HCT116 (cell line): Measurements from ENCODE around the gene DGKG. TPM values are rescaled to one million over a fixed set of nuclear protein-coding genes. Genes with fewer than 3 reads are reported as not detected.

Source experiments
- ATAC-seq: fragments of 200-7000 bp; cut with Tn5 transposase; 2 replicates; pipeline ENCODE4 v1.9.1; 2020; ENCODE audit warnings: mild to moderate bottlenecking, moderate library complexity
- BruUV-seq: library from RNA; stranded (reverse); fragments of 400-500 nt; replicated peaks from 2 replicates; lab custom pipeline; 2021; lab: Mats Ljungman, UMichigan
- CTCF ChIA-PET: fragments of 300-600 bp; sonication (Branson Sonifier 250); formaldehyde crosslinking; loops from one replicate; lab custom pipeline; 2021; ENCODE audit warnings: antibody characterized with exemption; lab: Charles Lee
- POLR2A ChIA-PET: fragments of 300-600, 350-600 bp; sonication (Branson Sonifier 250); formaldehyde crosslinking; loops from one replicate; lab custom pipeline; 2021; ENCODE audit warnings: antibody characterized with exemption; lab: Charles Lee
- RAD21 ChIA-PET, 2 experiments: fragments of 300-600 bp; sonication (Branson Sonifier 250); formaldehyde crosslinking; loops; one replicate each; lab custom pipeline; 2023; ENCODE audit warnings: low total read pairs in 2 of 2; ENCODE audit not compliant: uncharacterized antibody in 2 of 2, unreplicated experiment in 2 of 2, low non-redundant PET in 1 of 2; lab: Charles Lee
- DNase-seq: peaks from one replicate; pipeline ENCODE4 v3.0.0-alpha.2; 2010; ENCODE audit warnings: low read depth, low spot score
- H2AFZ ChIP-seq: fragments of 200-600 bp; shearing (Covaris generic), sonication (generic); 2 replicates; pipeline ENCODE4 v1.6.1; 2017; ENCODE audit warnings: low read depth, mixed run types, mixed read lengths, antibody characterized with exemption, low read length; ENCODE audit not compliant: poor library complexity, severe bottlenecking
- H3K27ac ChIP-seq: 2 replicates; pipeline ENCODE4 v1.5.1; 2012; ENCODE audit warnings: low read depth, low read length
- H3K27me3 ChIP-seq: fragments of 200-600 bp; sonication (generic); 2 replicates; pipeline ENCODE4 v1.6.1; 2016; ENCODE audit warnings: mixed run types, low read length, mixed read lengths; ENCODE audit not compliant: insufficient read depth
- H3K36me3 ChIP-seq, 2 experiments: fragments of 200-500 bp in 1 of 2; fragments of 200-600 bp in 1 of 2; sonication (Bioruptor generic) in 1 of 2; sonication (generic) in 1 of 2; 2 replicates each; pipeline versions ENCODE4 v1.5.1 to v1.6.1; 2014 to 2016; ENCODE audit warnings: low read length in 2 of 2, inconsistent platforms in 1 of 2, mixed read lengths in 1 of 2, mixed run types in 1 of 2; ENCODE audit not compliant: insufficient read depth in 2 of 2, control insufficient read depth in 1 of 2
- H3K4me1 ChIP-seq, 2 experiments: fragments of 200-600 bp in 1 of 2; sonication (generic) in 1 of 2; 2 replicates each; pipeline versions ENCODE4 v1.5.1 to v1.6.1; 2012 to 2017; ENCODE audit warnings: low read length in 2 of 2, inconsistent platforms in 1 of 2, mild to moderate bottlenecking in 1 of 2, mixed read lengths in 1 of 2, mixed run types in 1 of 2, moderate library complexity in 1 of 2; ENCODE audit not compliant: insufficient read depth in 2 of 2, control insufficient read depth in 1 of 2
- H3K4me2 ChIP-seq: fragments of 200-600 bp; sonication (generic); 2 replicates; pipeline ENCODE4 v1.6.1; 2017; ENCODE audit warnings: mixed run types, low read length, mixed read lengths
- H3K4me3 ChIP-seq, 2 experiments: fragments of 200-600 bp in 1 of 2; sonication (generic) in 1 of 2; replicated peaks in 1 of 2; 2 replicates each; pipeline ENCODE4 v1.5.1; 2011 to 2016; ENCODE audit warnings: low read length in 2 of 2, control low read depth in 1 of 2, low read depth in 1 of 2, mild to moderate bottlenecking in 1 of 2, mixed read lengths in 1 of 2, mixed run types in 1 of 2
- H3K79me2 ChIP-seq: fragments of 200-600 bp; sonication (generic); 2 replicates; pipeline ENCODE4 v1.6.1; 2017; ENCODE audit warnings: mild to moderate bottlenecking, mixed run types, low read length, moderate library complexity, mixed read lengths; ENCODE audit not compliant: insufficient read depth
- H3K9ac ChIP-seq: fragments of 200-600 bp; sonication (generic); 2 replicates; pipeline ENCODE4 v1.6.1; 2016; ENCODE audit warnings: low read length, mixed read lengths
- H3K9me2 ChIP-seq: fragments of 200-600 bp; sonication (generic), shearing (Covaris generic); 2 replicates; pipeline ENCODE4 v1.6.1; 2017; ENCODE audit warnings: mixed run types, mild to moderate bottlenecking, moderate library complexity; ENCODE audit not compliant: insufficient read depth
- H3K9me3 ChIP-seq, 2 experiments: fragments of 200-500 bp in 1 of 2; fragments of 200-600 bp in 1 of 2; sonication (Bioruptor generic) in 1 of 2; sonication (generic) in 1 of 2; 2 replicates each; pipeline ENCODE4 v1.6.1; 2014 to 2017; ENCODE audit warnings: low read length in 2 of 2, mixed read lengths in 2 of 2, inconsistent platforms in 1 of 2, low read depth in 1 of 2, mild to moderate bottlenecking in 1 of 2, mixed run types in 1 of 2, moderate library complexity in 1 of 2; ENCODE audit not compliant: control insufficient read depth in 1 of 2, insufficient read depth in 1 of 2
- H4K20me1 ChIP-seq: fragments of 200-600 bp; sonication (generic), shearing (Covaris generic); 2 replicates; pipeline ENCODE4 v1.6.1; 2017; ENCODE audit warnings: mixed run types, mild to moderate bottlenecking, moderate library complexity; ENCODE audit not compliant: insufficient read depth
- CBX3 ChIP-seq: IDR thresholded peaks from 2 replicates; pipeline ENCODE4 v1.6.1; 2012; ENCODE audit warnings: low read depth
- CEBPB ChIP-seq: IDR thresholded peaks from 2 replicates; pipeline ENCODE4 v1.6.1; 2012; ENCODE audit warnings: low read depth
- CTCF ChIP-seq, 3 experiments: fragments of 200-600 bp in 1 of 3; sonication (generic) in 1 of 3; IDR thresholded peaks in 2 of 3; conservative IDR thresholded peaks in 1 of 3; 2 replicates each; pipeline ENCODE4 v1.5.1; 2012 to 2017; ENCODE audit warnings: low read depth in 2 of 3, low read length in 2 of 3, antibody characterized with exemption in 1 of 3, borderline replicate concordance in 1 of 3, control low read depth in 1 of 3, mild to moderate bottlenecking in 1 of 3, mixed read lengths in 1 of 3, mixed run types in 1 of 3, moderate library complexity in 1 of 3; ENCODE audit not compliant: insufficient read depth in 1 of 3
- EZH2 ChIP-seq: fragments of 200-600 bp; sonication (generic); IDR thresholded peaks from 2 replicates; pipeline ENCODE4 v1.6.1; 2017; ENCODE audit warnings: antibody characterized with exemption, mixed run types
- EZH2phosphoT487 ChIP-seq: fragments of 200-600 bp; IDR thresholded peaks from 2 replicates; pipeline ENCODE4 v1.6.1; 2018; ENCODE audit warnings: antibody characterized with exemption, borderline replicate concordance
- FOSL1 ChIP-seq: IDR thresholded peaks from 2 replicates; pipeline ENCODE4 v1.6.1; 2012; ENCODE audit warnings: low read depth
- POLR2AphosphoS5 ChIP-seq: IDR thresholded peaks from 2 replicates; pipeline ENCODE4 v1.6.1; 2011; ENCODE audit warnings: mild to moderate bottlenecking, low read depth, low read length, moderate library complexity
- RAD21 ChIP-seq: IDR thresholded peaks from 2 replicates; pipeline ENCODE4 v1.6.1; 2012; ENCODE audit warnings: low read depth, mild to moderate bottlenecking
- SIN3A ChIP-seq: IDR thresholded peaks from 2 replicates; pipeline ENCODE4 v1.6.1; 2012; ENCODE audit warnings: low read depth
- SP1 ChIP-seq: IDR thresholded peaks from 2 replicates; pipeline ENCODE4 v1.6.1; 2012; ENCODE audit warnings: low read depth
- SRF ChIP-seq: IDR thresholded peaks from 2 replicates; pipeline ENCODE4 v1.6.1; 2012; ENCODE audit warnings: low read depth
- TCF7L2 ChIP-seq: IDR thresholded peaks from 2 replicates; pipeline ENCODE4 v1.7.0; 2011; ENCODE audit warnings: borderline replicate concordance, inconsistent platforms; ENCODE audit not compliant: insufficient read depth, insufficient read length; ENCODE audit errors: extremely low read depth
- ZFX ChIP-seq: fragments of 450-650 bp; IDR thresholded peaks from 2 replicates; pipeline ENCODE4 v1.6.1; 2017
- intact Hi-C: fragments of 100-400 bp; cut with micrococcal nuclease; formaldehyde crosslinking; loops from 2 replicates; pipeline ENCODE4 v1.10.0; 2022
- total RNA-seq: library from RNA; stranded (reverse); gene quantifications from one replicate; pipeline ENCODE4 v1.2.1, GENCODE V29; 2021; ENCODE audit not compliant: unreplicated experiment
- TF ChIP-seq, protein P1 (sequence below): IDR thresholded peaks from 2 replicates; pipeline ENCODE4 v1.6.1; 2012

The DGKG gene
- total RNA-seq, 1 experiment from 2014 or later: 4.8 TPM

- CTCF ChIA-PET: interaction anchor here (1.4 to 2.0 kb wide), 2 partner anchors 21 to 278 kb away, joined by 3 to 5 read pairs; no protein-coding TSS in a partner anchor
- Histone ChIP-seq H2AFZ (no peak overlapping the region), H3K9me3 (no peaks in the 10 kb centered on the region), H3K4me2 (no peak overlapping the region), H3K79me2 (no peaks in the 10 kb centered on the region), H3K9ac (no peak overlapping the region), H3K9me2 (no peaks in the 10 kb centered on the region), H3K27ac (no peak overlapping the region), H3K27me3 (no peaks in the 10 kb centered on the region), H3K4me3 (no peak overlapping the region), H3K4me1 (peaks cover 14 to 31% of the 10 kb centered on the region in 2 experiments), H4K20me1 (no peaks in the 10 kb centered on the region), H3K36me3 (no peaks in the 10 kb centered on the region)
- DNase-seq: no peak
- BruUV-seq: no TSS peak
- ATAC-seq: no peak
- RAD21 ChIA-PET: no interaction called here
- POLR2A ChIA-PET: no interaction called here
- TF ChIP-seq CBX3 (no peak), RAD21 (no peak), EZH2phosphoT487 (no peak), TCF7L2 (no peak), POLR2AphosphoS5 (no peak), SRF (no peak), SIN3A (no peak), CEBPB (no peak), CTCF (IDR thresholded peaks at IDR 0.05 in 2 of 3, conservative IDR thresholded peaks at IDR 0.05 in 1 of 3; ENCODE audit: borderline replicate concordance in 1 of 3, insufficient read depth in 1 of 3, low read depth in 2 of 3, low read length in 2 of 3) (no peak), EZH2 (no peak), ZFX (no peak), FOSL1 (no peak), SP1 (no peak)
- TF ChIP-seq, protein P1, sequence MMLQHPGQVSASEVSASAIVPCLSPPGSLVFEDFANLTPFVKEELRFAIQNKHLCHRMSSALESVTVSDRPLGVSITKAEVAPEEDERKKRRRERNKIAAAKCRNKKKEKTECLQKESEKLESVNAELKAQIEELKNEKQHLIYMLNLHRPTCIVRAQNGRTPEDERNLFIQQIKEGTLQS: no peak
- intact Hi-C loops: no loop called here
Observed at GRCh38 chr3:186220911-186221645, 141.0 kb downstream of the DGKG start.
